Measurements from ENCODE around the gene ZNF429. TPM values are rescaled to one million over a fixed set of nuclear protein-coding genes. Genes with fewer than 3 reads are reported as not detected.
"Not testable (repeated sequence)": the region's sequence is repeated elsewhere in the genome, so short reads cannot be mapped to it uniquely, and the experiment has no call there.

ZNF429 gene
- 1.1 TPM in 2 replicates for total RNA-seq (2014; rRNA removed; shearing (Covaris generic); ENCODE audit: low replicate concordance)

GRCh38 chr19:21505459-21506451, at the start of gene ZNF429:
Gene ZNF429, plus strand, starts transcription at chr19:21505602. Its CDS starts 170 bp downstream, at chr19:21505772.
- Histone ChIP-seq H3K36me3 (no peaks in the 10 kb centered on the region), H3K9me3 (no peaks in the 10 kb centered on the region), H3K27me3 (no peaks in the 10 kb centered on the region), H3K4me3 (peak within 1 kb of the TSS; percentile 87)
- DNase-seq: peak; percentile 88

- Histone ChIP-seq H3K36me3 (no peaks in the 10 kb centered on the region), H3K27me3 (no peaks in the 10 kb centered on the region), H3K4me3 (no peak overlapping the region), H3K9me3 (no peaks in the 10 kb centered on the region)
- DNase-seq: no peak
Measured at GRCh38 chr19:21460686-21461085, 44.7 kb upstream of the ZNF429 start.

- H3K4me3 ChIP-seq: no peak overlapping the region
- H3K36me3 ChIP-seq: no peaks in the 10 kb centered on the region
- no peak for DNase-seq
- H3K9me3 ChIP-seq: no peaks in the 10 kb centered on the region
- H3K27me3 ChIP-seq: no peaks in the 10 kb centered on the region
Measured at GRCh38 chr19:21462540-21462939, 42.9 kb upstream of the ZNF429 start.

GRCh38 chr19:21463449-21464105, 41.8 kb upstream of the ZNF429 start:
- DNase-seq: peak; percentile 30
- H3K27me3 ChIP-seq: no peaks in the 10 kb centered on the region
- H3K4me3 ChIP-seq: peak overlapping the region; percentile 26
- H3K36me3 ChIP-seq: no peaks in the 10 kb centered on the region
- H3K9me3 ChIP-seq: no peaks in the 10 kb centered on the region

- DNase-seq: no peak
- H3K36me3 ChIP-seq: no peaks in the 10 kb centered on the region
- H3K4me3 ChIP-seq: no peak overlapping the region
- no peaks in the 10 kb centered on the region for H3K27me3 ChIP-seq
- H3K9me3 ChIP-seq: no peaks in the 10 kb centered on the region
Measured at GRCh38 chr19:21466627-21467026, 38.8 kb upstream of the ZNF429 start.

GRCh38 chr19:21468791-21469190, 36.6 kb upstream of the ZNF429 start:
- Histone ChIP-seq H3K4me3 (no peak overlapping the region), H3K9me3 (no peaks in the 10 kb centered on the region), H3K27me3 (no peaks in the 10 kb centered on the region), H3K36me3 (no peaks in the 10 kb centered on the region)
- DNase-seq: no peak

- Histone ChIP-seq H3K9me3 (no peaks in the 10 kb centered on the region), H3K36me3 (no peaks in the 10 kb centered on the region), H3K27me3 (no peaks in the 10 kb centered on the region), H3K4me3 (no peak overlapping the region)
- DNase-seq: no peak
Measured at GRCh38 chr19:21472507-21472906, 32.9 kb upstream of the ZNF429 start.

- DNase-seq: peak; percentile 14
- Histone ChIP-seq H3K9me3 (no peaks in the 10 kb centered on the region), H3K4me3 (no peak overlapping the region; the same call in 1 of the 2 replicates), H3K36me3 (no peaks in the 10 kb centered on the region), H3K27me3 (no peaks in the 10 kb centered on the region)
Measured at GRCh38 chr19:21474671-21475181, 30.7 kb upstream of the ZNF429 start.

- H3K4me3 ChIP-seq, H3K9me3 ChIP-seq, H3K36me3 ChIP-seq, DNase-seq, H3K27me3 ChIP-seq: not testable (repeated sequence)
Measured at GRCh38 chr19:21482361-21482760, 23.0 kb upstream of the ZNF429 start.

- H3K27me3 ChIP-seq: no peaks in the 10 kb centered on the region
- no peak for DNase-seq
- H3K9me3 ChIP-seq: no peaks in the 10 kb centered on the region
- H3K36me3 ChIP-seq: no peaks in the 10 kb centered on the region
- no peak overlapping the region for H3K4me3 ChIP-seq
Measured at GRCh38 chr19:21482863-21483276, 22.5 kb upstream of the ZNF429 start.

GRCh38 chr19:21483589-21484170, 21.7 kb upstream of the ZNF429 start:
- no peak overlapping the region for H3K4me3 ChIP-seq
- H3K9me3 ChIP-seq: no peaks in the 10 kb centered on the region
- DNase-seq: no peak
- H3K27me3 ChIP-seq: no peaks in the 10 kb centered on the region
- no peaks in the 10 kb centered on the region for H3K36me3 ChIP-seq

GRCh38 chr19:21484631-21485030, 20.8 kb upstream of the ZNF429 start:
- H3K4me3 ChIP-seq: no peak overlapping the region
- no peaks in the 10 kb centered on the region for H3K36me3 ChIP-seq
- no peaks in the 10 kb centered on the region for H3K9me3 ChIP-seq

GRCh38 chr19:21485926-21486325, 19.5 kb upstream of the ZNF429 start:
- Histone ChIP-seq H3K4me3 (no peak overlapping the region), H3K36me3 (no peaks in the 10 kb centered on the region), H3K27me3 (no peaks in the 10 kb centered on the region), H3K9me3 (no peaks in the 10 kb centered on the region)
- no peak for DNase-seq

More at GRCh38 chr19:21484631-21485030, 20.8 kb upstream of the ZNF429 start:
- no peaks in the 10 kb centered on the region for H3K27me3 ChIP-seq
- DNase-seq: no peak

- Histone ChIP-seq H3K27me3 (no peaks in the 10 kb centered on the region), H3K36me3 (no peaks in the 10 kb centered on the region), H3K9me3 (no peaks in the 10 kb centered on the region), H3K4me3 (no peak overlapping the region)
- DNase-seq: no peak
Measured at GRCh38 chr19:21487969-21488368, 17.4 kb upstream of the ZNF429 start.

GRCh38 chr19:21491146-21491545, 14.3 kb upstream of the ZNF429 start:
- Histone ChIP-seq H3K9me3 (no peaks in the 10 kb centered on the region), H3K4me3 (no peak overlapping the region), H3K36me3 (no peaks in the 10 kb centered on the region), H3K27me3 (no peaks in the 10 kb centered on the region)
- DNase-seq: no peak

- DNase-seq: no peak
- Histone ChIP-seq H3K27me3 (no peaks in the 10 kb centered on the region), H3K36me3 (no peaks in the 10 kb centered on the region), H3K9me3 (no peaks in the 10 kb centered on the region), H3K4me3 (no peak overlapping the region)
Measured at GRCh38 chr19:21492947-21493906, 12.2 kb upstream of the ZNF429 start.

Data from MG63 (cell line).